Hematopoietic multipotent progenitor cell treated with erythropoietin and hydrocortisone succinate and interleukin-3 and kit ligand, for 6 days (in vitro differentiated cells): ENCODE measurements around the gene PIMREG.

Source experiments
- DNase-seq: peaks from one replicate; pipeline ENCODE4 v3.0.0-alpha.2; 2015

PIMREG gene, protein sequence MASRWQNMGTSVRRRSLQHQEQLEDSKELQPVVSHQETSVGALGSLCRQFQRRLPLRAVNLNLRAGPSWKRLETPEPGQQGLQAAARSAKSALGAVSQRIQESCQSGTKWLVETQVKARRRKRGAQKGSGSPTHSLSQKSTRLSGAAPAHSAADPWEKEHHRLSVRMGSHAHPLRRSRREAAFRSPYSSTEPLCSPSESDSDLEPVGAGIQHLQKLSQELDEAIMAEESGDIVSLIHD

GRCh38 chr17:6443692-6444570 lies at the start of gene PIMREG:
Gene PIMREG, plus strand, starts transcription at chr17:6444455. Its CDS starts 656 bp downstream, at chr17:6445111.
- peak; percentile 90 for DNase-seq

GRCh38 chr17:6398955-6399354 lies 45.3 kb upstream of the PIMREG start:
- DNase-seq, result no peak

DNA sequence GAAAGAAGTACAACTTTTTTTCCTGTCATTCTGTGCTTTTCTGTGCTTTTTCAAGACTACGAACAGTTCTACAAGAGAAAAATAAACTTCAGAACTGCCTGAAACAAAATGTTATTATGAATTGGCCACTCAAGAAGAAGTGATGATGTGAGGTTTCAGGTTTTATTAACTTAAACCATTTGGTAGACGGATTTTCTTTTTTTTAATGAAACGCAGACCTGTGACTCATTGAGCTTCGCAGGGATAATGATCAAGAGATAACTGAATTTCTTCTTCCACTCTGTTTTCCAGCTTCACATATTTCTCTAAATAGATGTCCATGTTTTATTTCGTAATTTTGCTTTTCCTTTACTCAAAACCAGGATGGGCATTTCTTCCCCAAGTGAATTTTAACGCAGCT lies 42.0 kb upstream of the PIMREG start:
- no peak for DNase-seq

DNA sequence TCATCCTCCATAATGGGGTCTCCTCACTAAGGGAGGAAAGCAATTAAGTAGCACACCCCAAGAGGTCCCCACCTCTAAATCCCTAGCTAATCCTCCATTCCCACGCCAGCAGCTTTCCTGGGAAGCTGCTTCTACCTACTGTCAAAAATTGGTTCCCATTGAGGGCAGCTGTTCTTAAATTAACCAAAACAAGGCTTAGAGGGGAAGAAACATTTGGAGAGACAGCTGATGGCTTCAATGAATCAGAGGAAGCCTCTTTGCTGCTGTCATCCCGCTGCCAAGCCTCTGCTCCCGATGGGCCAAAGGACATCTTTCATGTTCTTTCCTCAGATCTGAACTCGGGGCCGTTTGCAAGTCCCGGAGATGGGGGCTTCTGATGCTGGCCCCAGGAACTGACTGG lies 36.0 kb upstream of the PIMREG start:
- no peak for DNase-seq

DNA sequence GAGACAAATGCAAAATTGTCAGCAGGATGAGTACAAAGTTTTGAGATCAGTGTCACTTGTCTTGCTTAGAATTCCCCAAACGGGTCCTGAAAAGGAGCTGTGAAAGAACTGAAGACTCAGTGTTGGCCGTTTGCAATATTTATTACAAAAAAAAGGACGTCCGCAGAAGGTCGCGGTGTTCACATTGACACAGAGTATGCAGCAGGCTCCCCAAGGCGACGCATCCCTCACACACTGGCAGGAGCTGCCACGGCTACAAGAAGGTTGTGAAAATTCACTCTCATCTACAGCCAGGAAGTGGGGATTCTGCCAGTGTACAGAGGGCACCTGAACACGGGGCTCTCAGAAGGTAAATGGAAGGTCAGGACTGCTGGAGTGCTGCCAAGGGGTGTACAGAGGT lies 35.5 kb upstream of the PIMREG start:
- DNase-seq, result no peak

DNA sequence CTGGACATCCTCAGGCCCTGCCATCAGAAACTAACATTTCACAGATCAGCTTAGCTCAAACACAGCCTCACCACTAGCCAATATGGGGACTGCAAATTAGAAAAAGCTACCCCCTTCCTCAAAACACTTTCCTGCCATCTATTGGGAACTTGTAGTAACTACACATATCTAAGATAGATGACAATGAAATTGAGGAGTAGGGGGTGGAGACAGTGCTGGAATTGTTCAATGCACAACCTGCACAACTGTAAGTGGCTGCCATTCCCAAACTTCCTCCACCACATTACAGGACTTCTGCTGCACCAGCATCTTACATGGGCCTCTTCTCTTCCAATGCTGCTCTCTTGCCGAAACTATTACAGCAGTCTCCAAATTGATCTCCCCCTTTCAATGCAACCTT lies 31.2 kb upstream of the PIMREG start:
- DNase-seq, result peak; percentile 72

DNA sequence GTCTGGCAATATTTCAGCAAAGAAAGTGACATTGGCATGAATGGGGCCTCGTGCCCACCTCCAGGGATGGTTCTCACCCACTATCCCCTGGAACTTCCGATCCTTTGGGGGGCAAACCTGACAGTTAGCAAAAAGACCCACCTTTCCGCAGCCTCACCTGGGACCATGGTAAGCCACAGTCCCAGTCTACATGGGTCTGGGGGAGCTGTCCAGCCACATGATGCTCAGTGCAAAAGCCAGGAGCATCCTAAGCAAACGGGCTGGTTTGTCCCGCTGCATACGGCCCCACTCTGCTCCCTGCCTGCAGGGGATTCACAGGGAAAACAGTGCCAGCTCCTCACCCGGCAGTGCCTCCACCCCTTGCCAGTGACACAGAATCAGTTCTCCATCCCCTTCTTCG lies 28.6 kb upstream of the PIMREG start:
- no peak for DNase-seq

DNA sequence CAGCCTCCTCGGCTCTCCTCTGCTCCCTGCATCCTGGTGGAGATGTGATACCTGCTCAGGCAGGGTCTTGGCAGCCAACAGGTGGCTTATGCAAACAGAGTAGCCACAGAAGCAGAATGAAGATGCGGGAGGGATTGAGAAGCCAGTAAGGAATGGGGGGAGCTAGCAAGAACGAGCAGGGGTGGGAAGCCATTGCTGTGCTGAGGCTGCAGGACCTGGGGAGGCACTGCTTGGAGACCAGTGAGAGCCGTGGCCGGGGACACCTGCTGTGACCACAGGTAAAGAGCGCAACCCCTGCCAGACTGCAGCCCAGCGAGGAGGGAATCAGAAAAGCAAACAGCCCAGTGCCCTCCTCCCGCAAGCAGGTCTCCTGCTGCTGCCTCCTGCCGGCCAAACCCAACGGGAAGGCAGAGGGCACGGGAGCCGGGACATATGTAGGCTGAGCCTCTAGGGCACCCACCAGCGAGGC lies 24.0 kb upstream of the PIMREG start:
- peak; percentile 33 for DNase-seq

- peak; percentile 84 for DNase-seq
Observed at GRCh38 chr17:6421700-6422604, 22.3 kb upstream of the PIMREG start.

- DNase-seq, result no peak
Observed at GRCh38 chr17:6422654-6423241, 21.5 kb upstream of the PIMREG start.

DNA sequence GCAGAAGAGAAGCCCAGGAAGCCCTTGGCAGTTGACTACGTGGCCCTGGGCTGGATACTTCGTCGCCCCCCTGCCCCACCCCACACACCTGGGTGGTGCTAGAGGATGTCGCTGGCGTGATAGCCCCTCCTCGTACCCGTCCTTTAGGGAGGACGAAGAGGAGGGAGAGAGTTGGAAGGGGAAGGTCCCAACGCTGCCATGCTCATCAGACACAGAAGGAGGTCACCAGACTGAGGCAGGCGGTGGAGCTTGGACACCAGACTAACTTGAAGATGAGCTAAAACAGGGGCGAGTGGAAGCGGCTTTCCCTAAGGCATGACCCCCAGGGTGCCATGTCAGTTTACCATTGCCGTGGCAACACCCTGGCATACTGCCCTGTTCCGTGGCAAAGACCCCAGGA lies 20.3 kb upstream of the PIMREG start:
- no peak for DNase-seq

GRCh38 chr17:6425407-6425806 lies 18.8 kb upstream of the PIMREG start:
- DNase-seq, result no peak

GRCh38 chr17:6426356-6427101 lies 17.7 kb upstream of the PIMREG start:
- no peak for DNase-seq

DNA sequence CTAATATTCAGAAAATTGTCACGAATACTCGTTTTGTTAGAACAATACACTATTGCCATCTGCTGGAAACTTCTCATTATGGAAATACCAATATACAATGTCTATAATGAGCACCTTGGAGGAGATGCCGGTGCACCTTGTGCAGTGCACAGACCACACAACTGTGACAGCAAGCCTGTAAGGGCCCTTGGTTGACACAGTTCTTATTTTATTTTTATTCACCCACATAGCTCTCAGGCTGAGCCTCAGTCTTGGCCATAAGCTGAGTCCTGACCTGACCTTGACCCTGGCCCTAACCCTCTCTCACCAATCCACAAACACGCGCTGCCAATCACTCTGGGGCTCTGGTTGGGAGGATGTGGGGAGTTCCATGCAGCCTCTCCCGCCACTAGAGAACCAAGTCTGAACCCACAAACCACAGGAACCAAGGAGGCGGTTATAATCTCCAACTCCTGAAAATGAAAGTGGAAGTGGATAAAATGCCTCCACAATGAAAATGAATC lies 16.9 kb upstream of the PIMREG start:
- DNase-seq, result peak; percentile 31

DNA sequence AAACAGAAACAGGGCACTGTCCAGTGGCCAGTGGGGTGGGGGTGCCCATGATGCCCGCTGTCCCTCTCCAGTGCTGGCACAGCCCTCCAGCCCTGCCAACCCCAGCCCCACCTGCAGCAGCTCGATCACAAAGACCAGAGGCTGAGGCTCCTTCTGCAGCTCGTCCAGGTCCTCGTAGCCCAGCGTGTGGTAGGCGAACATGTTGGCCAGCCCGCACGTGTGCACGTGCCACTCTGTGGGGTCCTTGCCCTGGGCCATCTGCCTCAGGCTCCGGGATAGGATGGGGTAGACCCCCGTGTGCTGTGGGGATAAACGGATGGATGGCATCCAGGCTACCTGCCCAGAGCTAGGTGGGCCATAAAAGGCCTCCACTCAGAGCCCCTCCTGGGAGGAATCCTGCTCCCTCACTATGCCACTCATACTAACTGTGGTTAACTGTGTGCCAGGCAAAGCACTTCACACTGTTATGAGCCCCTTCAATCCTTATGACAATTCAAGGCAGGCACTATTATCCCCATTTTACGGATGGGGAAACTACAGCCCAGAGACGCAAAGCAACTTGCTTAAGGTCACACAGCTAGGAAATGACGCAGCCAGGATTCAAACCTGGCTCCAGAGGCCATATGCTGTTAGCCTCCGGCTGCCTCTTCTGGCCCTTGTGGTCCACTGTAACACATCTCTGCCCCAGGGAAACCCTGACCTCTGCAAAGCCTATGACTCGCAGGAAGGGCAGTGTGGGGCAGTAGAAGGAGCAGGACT lies 15.9 kb upstream of the PIMREG start:
- DNase-seq, result no peak

GRCh38 chr17:6429266-6429665 lies 15.0 kb upstream of the PIMREG start:
- no peak for DNase-seq

DNA sequence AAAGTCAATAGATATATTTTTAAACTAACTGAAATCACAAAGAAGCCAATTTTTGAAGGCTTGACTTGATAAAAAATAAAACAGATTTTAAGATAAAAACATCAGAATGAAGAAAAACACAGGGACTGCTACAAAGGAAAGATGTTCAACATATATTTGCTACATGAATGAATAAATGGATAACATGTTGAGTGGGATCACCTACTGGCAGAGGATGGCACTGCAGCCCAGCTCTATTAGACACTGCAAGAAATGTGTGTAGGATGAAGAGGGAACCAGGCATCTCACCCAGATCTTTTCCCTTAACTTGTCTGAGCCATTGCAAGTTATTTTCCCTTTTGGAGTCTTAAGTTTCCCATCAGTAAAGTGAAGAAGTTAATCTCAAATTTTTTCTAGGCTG lies 13.5 kb upstream of the PIMREG start:
- DNase-seq, result no peak

DNA sequence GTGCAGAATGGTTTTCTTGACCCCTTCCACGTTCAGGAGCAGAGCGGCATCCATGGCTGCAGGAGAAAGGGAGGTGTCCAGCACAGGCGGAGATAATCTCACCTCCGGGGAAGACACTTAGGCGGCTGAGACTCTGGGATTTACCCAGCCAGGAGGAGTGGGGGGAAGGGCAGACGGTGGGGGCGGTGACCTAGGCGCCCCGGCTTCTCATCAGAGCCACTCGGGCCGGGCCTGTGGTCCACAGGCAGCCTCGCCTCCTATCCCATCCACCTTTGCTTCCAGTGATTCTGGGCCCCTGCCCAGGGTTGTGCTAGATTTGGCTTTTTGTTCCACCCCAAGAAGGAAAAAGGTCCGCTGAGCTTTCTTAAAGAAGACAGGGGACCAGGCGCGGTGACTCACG lies 9.2 kb upstream of the PIMREG start, which contains the start of gene AIPL1:
AIPL1 (minus strand) TSS at position 71 of the 400 bp plus-strand sequence; CDS start at position 54, 17 bp downstream.
- no peak for DNase-seq

DNA sequence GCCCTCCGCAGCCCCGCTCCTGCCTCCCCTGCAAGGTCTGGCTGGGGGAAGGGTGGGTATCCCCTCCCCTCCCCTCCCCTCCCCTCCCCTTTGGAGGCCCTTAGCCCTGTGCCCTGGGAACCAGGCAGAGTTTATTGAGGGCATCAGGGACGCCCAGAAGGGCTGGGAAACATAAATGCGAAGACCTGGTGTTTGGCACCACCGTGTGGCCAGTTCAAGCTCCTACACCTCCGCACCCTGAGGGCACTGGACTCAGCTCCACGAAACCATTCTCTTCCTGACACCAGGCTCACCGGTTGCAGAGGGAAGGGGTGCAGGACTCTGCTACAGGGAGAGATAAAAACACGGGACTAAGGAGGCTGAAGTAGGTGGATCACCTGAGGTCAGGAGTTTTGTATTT lies 8.3 kb upstream of the PIMREG start:
- DNase-seq, result peak; percentile 81

DNA sequence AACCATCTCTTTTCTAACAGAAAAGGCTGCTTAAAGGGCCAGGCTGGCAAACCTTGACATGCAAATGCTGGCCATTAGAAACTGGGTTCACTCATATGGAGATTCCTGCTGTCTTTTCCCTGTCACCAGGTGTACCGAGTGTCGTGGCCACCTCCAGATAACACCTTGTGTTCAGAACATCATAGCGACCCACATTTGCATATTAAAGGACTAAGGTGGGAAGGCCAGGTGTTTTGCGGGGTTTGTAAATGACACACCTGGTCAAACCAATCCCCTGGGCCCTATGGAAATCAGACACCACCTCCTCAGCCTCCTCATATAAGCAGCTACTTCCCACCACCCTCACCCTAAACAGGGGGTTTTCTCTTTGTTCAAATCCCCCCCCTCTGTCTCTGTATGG lies 6.8 kb upstream of the PIMREG start:
- no peak for DNase-seq

GRCh38 chr17:6437956-6438355 lies 6.3 kb upstream of the PIMREG start:
- DNase-seq, result no peak
